Erythroblast (primary cell): Measurements from ENCODE around the gene RTP1.

Experiments
- GATA1 ChIP-seq: IDR thresholded peaks from 2 replicates; pipeline ENCODE4 v1.6.1; 2011; ENCODE audit warnings: low read depth, mild to moderate bottlenecking, control low read depth, low read length, moderate library complexity
- POLR2A ChIP-seq: IDR thresholded peaks from 2 replicates; pipeline ENCODE4 v1.6.1; 2011; ENCODE audit warnings: mild to moderate bottlenecking, low read length

GRCh38 chr3:187185759-187186158 is 11.5 kb upstream of the RTP1 start:
- TF ChIP-seq POLR2A (no peak), GATA1 (no peak)
